IPS DF 19.7 (cell line): Measurements from ENCODE around the gene RFX3.

Experiments
- DNase-seq: peaks from one replicate; pipeline ENCODE4 v3.0.0-alpha.2; 2013; ENCODE audit warnings: low read depth, low spot score

RFX3 gene

GRCh38 chr9:3513265-3513818 is 12.5 kb downstream of the RFX3 start:
- DNase-seq = no peak

- DNase-seq = no peak
These were observed 14.2 kb downstream of the RFX3 start for GRCh38 chr9:3511551-3511950.

GRCh38 chr9:3510796-3511195 is 15.0 kb downstream of the RFX3 start:
- no peak for DNase-seq

GRCh38 chr9:3509926-3510325 is 15.9 kb downstream of the RFX3 start:
- DNase-seq = no peak

GRCh38 chr9:3508521-3509291 is 17.1 kb downstream of the RFX3 start:
- DNase-seq = no peak

GRCh38 chr9:3508078-3508431 is 17.7 kb downstream of the RFX3 start:
- no peak for DNase-seq

- no peak for DNase-seq
These were observed 18.3 kb downstream of the RFX3 start for GRCh38 chr9:3507395-3508077.

GRCh38 chr9:3506164-3506563 is 19.6 kb downstream of the RFX3 start:
- no peak for DNase-seq

GRCh38 chr9:3502560-3503398 is 23.0 kb downstream of the RFX3 start:
- DNase-seq = no peak

GRCh38 chr9:3500044-3500443 is 25.8 kb downstream of the RFX3 start:
- no peak for DNase-seq

- DNase-seq = no peak
These were observed 27.1 kb downstream of the RFX3 start for GRCh38 chr9:3498691-3499090.

GRCh38 chr9:3497857-3498256 is 27.9 kb downstream of the RFX3 start:
- DNase-seq = no peak

- no peak for DNase-seq
These were observed 28.4 kb downstream of the RFX3 start for GRCh38 chr9:3497401-3497800.

GRCh38 chr9:3495855-3496254 is 29.9 kb downstream of the RFX3 start:
- DNase-seq = no peak

- no peak for DNase-seq
These were observed 33.6 kb downstream of the RFX3 start for GRCh38 chr9:3492214-3492613.

GRCh38 chr9:3491450-3491849 is 34.4 kb downstream of the RFX3 start:
- no peak for DNase-seq

- no peak for DNase-seq
These were observed 34.8 kb downstream of the RFX3 start for GRCh38 chr9:3490957-3491356.

- no peak for DNase-seq
These were observed 43.2 kb downstream of the RFX3 start for GRCh38 chr9:3482578-3482977.

GRCh38 chr9:3480353-3480655 is 45.5 kb downstream of the RFX3 start:
- no peak for DNase-seq

GRCh38 chr9:3479514-3480352 is 46.1 kb downstream of the RFX3 start:
- DNase-seq = no peak

- no peak for DNase-seq
These were observed 47.2 kb downstream of the RFX3 start for GRCh38 chr9:3478549-3478953.
